Endothelial cell of umbilical vein (primary cell): ENCODE measurements around the gene INTS14. TPM values are rescaled to one million over a fixed set of nuclear protein-coding genes. Genes with fewer than 3 reads are reported as not detected.

ENCODE experiments used
- BruUV-seq: library from RNA; stranded (reverse); fragments of 400-500 nt; replicated peaks from 2 replicates; lab custom pipeline; 2021; lab: Mats Ljungman, UMichigan
- CTCF ChIA-PET: fragments of 300-600, 350-600 bp; sonication (Branson Sonifier 250); formaldehyde crosslinking; loops from one replicate; lab custom pipeline; 2021; ENCODE audit warnings: antibody characterized with exemption, inconsistent platforms; lab: Charles Lee
- POLR2A ChIA-PET: fragments of 300-600, 350-600 bp; sonication (Branson Sonifier 250); formaldehyde crosslinking; loops from one replicate; lab custom pipeline; 2021; ENCODE audit warnings: antibody characterized with exemption, inconsistent platforms; lab: Charles Lee
- DNase-seq: peaks from one replicate; pipeline ENCODE4 v3.0.0-alpha.2; 2011; ENCODE audit warnings: low read depth, low spot score
- FAIRE-seq: peaks from 2 replicates; lab custom pipeline; 2011; peaks lifted over from hg19 to GRCh38; lab: Jason Lieb, UNC
- H2AFZ ChIP-seq: 2 replicates; pipeline ENCODE4 v1.6.0; 2012; ENCODE audit warnings: low read depth, low read length, control low read depth, inconsistent platforms
- H3K27ac ChIP-seq: 2 replicates; pipeline ENCODE4 v1.5.1; 2011; ENCODE audit warnings: low read depth, mild to moderate bottlenecking, control low read depth, low read length, moderate library complexity; ENCODE audit not compliant: insufficient read depth
- H3K27me3 ChIP-seq, 2 experiments: 2 replicates each; pipeline versions ENCODE4 v1.6.0 to v1.6.1; 2011; ENCODE audit warnings: low read length in 2 of 2, mixed read lengths in 1 of 2; ENCODE audit not compliant: control insufficient read depth in 2 of 2, insufficient read depth in 2 of 2
- H3K36me3 ChIP-seq, 2 experiments: 2 replicates in 1 of 2; 3 replicates in 1 of 2; pipeline ENCODE4 v1.5.1; 2011; ENCODE audit warnings: low read length in 2 of 2, mild to moderate bottlenecking in 1 of 2, moderate library complexity in 1 of 2; ENCODE audit not compliant: control insufficient read depth in 2 of 2, insufficient read depth in 2 of 2; ENCODE audit errors: extremely low read depth in 1 of 2
- H3K4me1 ChIP-seq: 3 replicates; pipeline ENCODE4 v1.5.1; 2011; ENCODE audit warnings: mild to moderate bottlenecking, low read length; ENCODE audit not compliant: control insufficient read depth, insufficient read depth; ENCODE audit errors: extremely low read depth
- H3K4me2 ChIP-seq: 2 replicates; pipeline ENCODE4 v1.6.1; 2011; ENCODE audit warnings: low read length, control low read depth, mixed read lengths; ENCODE audit not compliant: insufficient read depth
- H3K4me3 ChIP-seq, 3 experiments: fragments of 200-600 bp in 1 of 3; sonication (generic), shearing (Covaris generic) in 1 of 3; replicated peaks in 1 of 3; 2 replicates each; pipeline ENCODE4 v1.5.1; 2011 to 2016; ENCODE audit warnings: control low read depth in 3 of 3, low read length in 3 of 3, mild to moderate bottlenecking in 2 of 3, inconsistent platforms in 1 of 3, low read depth in 1 of 3, moderate library complexity in 1 of 3; ENCODE audit not compliant: insufficient read depth in 1 of 3
- H3K79me2 ChIP-seq: 2 replicates; pipeline ENCODE4 v1.6.0; 2012; ENCODE audit warnings: low read length, inconsistent platforms; ENCODE audit not compliant: control insufficient read depth, insufficient read depth
- H3K9ac ChIP-seq: replicated peaks from 2 replicates; pipeline ENCODE3; 2011; ENCODE audit warnings: low read length, control low read depth; ENCODE audit not compliant: insufficient read depth; ENCODE audit errors: extremely low read depth
- H3K9me1 ChIP-seq: replicated peaks from 3 replicates; pipeline ENCODE4 v1.6.0; 2011; ENCODE audit warnings: mild to moderate bottlenecking, low read length; ENCODE audit not compliant: control insufficient read depth, insufficient read depth; ENCODE audit errors: extremely low read depth
- H3K9me3 ChIP-seq: replicated peaks from 2 replicates; pipeline ENCODE4 v1.5.1; 2012; ENCODE audit warnings: low read length, inconsistent platforms; ENCODE audit not compliant: control insufficient read depth, insufficient read depth
- H4K20me1 ChIP-seq: replicated peaks from 2 replicates; pipeline ENCODE3; 2011; ENCODE audit warnings: mild to moderate bottlenecking, low read length; ENCODE audit not compliant: control insufficient read depth, insufficient read depth; ENCODE audit errors: extremely low read depth
- CTCF ChIP-seq, 2 donors: IDR thresholded peaks; 1 replicate in 1 of 2; 2 replicates in 1 of 2; pipeline ENCODE4 v1.5.1; 2011; ENCODE audit warnings: low read length in 2 of 2, mild to moderate bottlenecking in 2 of 2, moderate library complexity in 2 of 2, control low read depth in 1 of 2, inconsistent platforms in 1 of 2, low read depth in 1 of 2; ENCODE audit not compliant: insufficient read depth in 1 of 2; ENCODE audit errors: extremely low read depth in 1 of 2
- EZH2 ChIP-seq: IDR thresholded peaks from 2 replicates; pipeline ENCODE4 v1.6.1; 2012; ENCODE audit warnings: borderline replicate concordance, low read depth, mild to moderate bottlenecking, moderate library complexity, low read length, inconsistent platforms; ENCODE audit not compliant: severe bottlenecking
- FOS ChIP-seq: IDR thresholded peaks from 2 replicates; pipeline ENCODE4 v1.6.1; 2011; ENCODE audit warnings: mild to moderate bottlenecking, low read length, moderate library complexity, borderline replicate concordance; ENCODE audit not compliant: insufficient read depth
- GATA2 ChIP-seq: IDR thresholded peaks from 2 replicates; pipeline ENCODE4 v1.7.0; 2011; ENCODE audit warnings: low read depth, mild to moderate bottlenecking, moderate library complexity, mixed read lengths, low read length; ENCODE audit not compliant: insufficient read length, insufficient read depth
- JUN ChIP-seq: IDR thresholded peaks from 2 replicates; pipeline ENCODE4 v1.6.1; 2011; ENCODE audit warnings: borderline replicate concordance, low read depth; ENCODE audit not compliant: insufficient read length, insufficient read depth
- MAX ChIP-seq: IDR thresholded peaks from 2 replicates; pipeline ENCODE4 v1.6.1; 2011; ENCODE audit not compliant: insufficient read depth, insufficient read length
- MYC ChIP-seq: IDR thresholded peaks from one replicate; pipeline ENCODE4 v1.6.1; 2011; ENCODE audit warnings: mild to moderate bottlenecking, low read depth, low read length
- POLR2A ChIP-seq: IDR thresholded peaks from 2 replicates; pipeline ENCODE4 v1.6.1; 2012; ENCODE audit warnings: low read depth, mild to moderate bottlenecking, control low read depth, low read length
- POLR2AphosphoS5 ChIP-seq: IDR thresholded peaks from 2 replicates; pipeline ENCODE4 v1.6.1; 2012; ENCODE audit warnings: low read depth, mild to moderate bottlenecking, control low read depth, low read length, moderate library complexity; ENCODE audit not compliant: insufficient read depth
- dilution Hi-C: fragments of 300-500 bp; cut with MboI; formaldehyde crosslinking; loops from one replicate; pipeline ENCODE4 v1.15.0; 2019; ENCODE audit warnings: low sequenced_read_pairs; ENCODE audit not compliant: extremely low pct_ligation_motif_present
- intact Hi-C: fragments of 100-400 bp; cut with micrococcal nuclease; formaldehyde crosslinking; loops from one replicate; pipeline ENCODE4 v1.10.0; 2022
- polyA plus RNA-seq, 4 experiments: library from polyadenylated mRNA; depleted of rRNA in 3 of 4; stranded (reverse) in 3 of 4; unstranded in 1 of 4; fragments of >200 nt; gene quantifications; 2 replicates each; pipeline versions ENCODE4 v1.2.1 to v1.2.3, GENCODE V29; 2011 to 2012; ENCODE audit warnings: missing spikeins in 1 of 4
- total RNA-seq: library from RNA; stranded (reverse); gene quantifications from 2 replicates; pipeline ENCODE4 v1.2.3, GENCODE V29; 2021

The INTS14 gene
- total and polyA plus RNA-seq, 2 donors (not counting 3 experiments of a cell fraction or from before 2014, with no cell fraction given), result 41.7 to 52.6 TPM

GRCh38 chr15:65577129-65577996 lies 33.6 kb downstream of the INTS14 start:
- H3K4me1 ChIP-seq, result peaks cover 29% of the 10 kb centered on the region
- FAIRE-seq (no peak), DNase-seq (no peak)
- TSS peak; percentile 53 for BruUV-seq
- CTCF ChIA-PET, result interaction anchor here (1.4 kb wide), 1 partner anchor 19 kb away, joined by 4 read pairs; no protein-coding TSS in a partner anchor
- H3K9me1 ChIP-seq, result no peaks in the 10 kb centered on the region
- no peaks in the 10 kb centered on the region for H3K9me3 ChIP-seq
- H3K4me3 ChIP-seq, result no peak overlapping the region
- no peak overlapping the region for H2AFZ ChIP-seq
- TF ChIP-seq FOS, result no peak
- TF ChIP-seq MAX, result no peak
- no peak for TF ChIP-seq JUN
- no peak for TF ChIP-seq MYC
- no peak for TF ChIP-seq CTCF (IDR thresholded peaks at IDR 0.05; ENCODE audit: extremely low read depth in 1 of 2, insufficient read depth in 1 of 2, low read depth in 1 of 2, low read length in 2 of 2)
- no peak for TF ChIP-seq POLR2A
- TF ChIP-seq POLR2AphosphoS5, result no peak
- no peak for TF ChIP-seq EZH2
- TF ChIP-seq GATA2, result no peak
- no peaks in the 10 kb centered on the region for H3K79me2 ChIP-seq
- H3K27ac ChIP-seq, result peak overlapping the region; percentile 6
- dilution Hi-C loops (no loop called here), intact Hi-C loops (no loop called here)
- H3K36me3 ChIP-seq, result peaks cover 5 to 10% of the 10 kb centered on the region in 2 experiments
- POLR2A ChIA-PET, result no interaction called here
- no peak overlapping the region for H3K9ac ChIP-seq
- no peaks in the 10 kb centered on the region for H4K20me1 ChIP-seq
- no peaks in the 10 kb centered on the region for H3K27me3 ChIP-seq
- H3K4me2 ChIP-seq, result no peak overlapping the region
